ENCODE measurements around the gene LPP.

The LPP gene

DNA sequence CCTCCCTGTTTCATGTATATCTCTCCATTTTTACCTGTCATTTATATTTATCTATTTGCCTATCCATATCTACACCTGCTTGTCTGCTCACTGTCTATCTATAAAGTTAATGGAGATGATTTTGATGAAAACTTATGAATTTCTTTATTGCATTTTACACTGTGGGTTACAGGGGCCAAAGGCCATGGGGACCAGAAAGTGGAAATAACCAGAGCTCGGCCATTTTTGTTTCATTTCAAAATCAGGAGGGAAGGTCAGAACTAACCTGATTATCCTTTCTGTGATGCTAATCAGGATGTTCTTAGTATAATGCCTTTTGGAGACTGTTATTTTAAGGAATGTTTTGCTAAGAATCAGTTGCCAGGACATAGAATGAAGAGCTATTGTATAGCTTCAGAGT is 147.2 kb downstream of the LPP start:
- no peak for TF ChIP-seq POLR2AphosphoS5 (IDR thresholded peaks at IDR 0.05; ENCODE audit: low read depth, low read length)
- no peak for TF ChIP-seq POLR2A (IDR thresholded peaks at IDR 0.05; ENCODE audit: low read depth, low read length)
- no peak for TF ChIP-seq TAF1 (IDR thresholded peaks at IDR 0.05; ENCODE audit: borderline replicate concordance, low read depth, low read length)
- no peak for FAIRE-seq
- no peak for DNase-seq (ENCODE audit: insufficient read length)

DNA sequence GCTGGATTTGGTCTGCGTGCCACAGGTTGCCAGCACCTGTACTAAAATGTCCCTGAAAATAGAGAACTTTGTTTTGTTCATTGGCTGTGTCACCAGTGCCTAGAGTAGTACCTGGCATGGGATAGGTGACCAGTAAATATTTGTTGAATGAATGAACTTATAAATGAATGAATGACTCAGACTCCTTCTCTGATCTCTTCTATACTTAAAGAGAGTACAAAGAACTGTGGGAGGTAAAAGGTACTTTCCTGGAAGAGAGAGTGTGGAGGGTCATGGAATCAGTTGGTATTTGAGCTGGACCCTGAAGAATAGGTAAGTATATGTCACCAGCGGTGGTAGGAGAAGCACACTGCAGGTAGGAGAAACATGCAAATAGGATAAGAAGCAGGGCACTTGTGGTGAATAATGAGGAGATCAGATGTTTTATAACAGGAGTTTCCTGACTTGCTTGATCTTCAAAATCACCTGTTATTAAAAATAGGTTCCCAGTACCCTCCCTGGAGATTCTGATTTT is 149.4 kb downstream of the LPP start:
- no peak for TF ChIP-seq TAF1 (IDR thresholded peaks at IDR 0.05; ENCODE audit: borderline replicate concordance, low read depth, low read length)
- no peak for TF ChIP-seq POLR2AphosphoS5 (IDR thresholded peaks at IDR 0.05; ENCODE audit: low read depth, low read length)
- TF ChIP-seq POLR2A (IDR thresholded peaks at IDR 0.05; ENCODE audit: low read depth, low read length): no peak
- DNase-seq (ENCODE audit: insufficient read length) (no peak), FAIRE-seq (no peak)

DNA sequence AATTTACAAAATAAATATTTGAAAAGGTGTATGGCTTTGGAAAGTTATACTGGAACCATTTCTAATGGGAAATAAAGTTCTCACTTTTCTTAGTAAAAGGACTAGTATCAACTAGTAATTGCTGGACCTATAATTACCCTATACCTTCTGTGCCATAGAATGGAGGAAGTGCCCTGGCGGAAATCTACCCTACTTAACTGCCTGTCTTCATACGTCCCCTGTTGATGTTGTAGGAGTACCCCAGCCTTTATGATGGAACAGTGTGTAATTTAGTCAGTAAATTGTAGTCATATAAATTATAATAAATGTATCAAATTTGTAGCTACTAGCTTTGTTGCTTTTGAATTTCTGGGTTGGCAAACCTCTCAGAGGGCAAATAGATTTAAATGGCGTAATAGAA is 149.9 kb downstream of the LPP start:
- no peak for TF ChIP-seq TAF1 (IDR thresholded peaks at IDR 0.05; ENCODE audit: borderline replicate concordance, low read depth, low read length)
- TF ChIP-seq POLR2A (IDR thresholded peaks at IDR 0.05; ENCODE audit: low read depth, low read length): no peak
- no peak for TF ChIP-seq POLR2AphosphoS5 (IDR thresholded peaks at IDR 0.05; ENCODE audit: low read depth, low read length)
- FAIRE-seq (no peak), DNase-seq (ENCODE audit: insufficient read length) (no peak)

DNA sequence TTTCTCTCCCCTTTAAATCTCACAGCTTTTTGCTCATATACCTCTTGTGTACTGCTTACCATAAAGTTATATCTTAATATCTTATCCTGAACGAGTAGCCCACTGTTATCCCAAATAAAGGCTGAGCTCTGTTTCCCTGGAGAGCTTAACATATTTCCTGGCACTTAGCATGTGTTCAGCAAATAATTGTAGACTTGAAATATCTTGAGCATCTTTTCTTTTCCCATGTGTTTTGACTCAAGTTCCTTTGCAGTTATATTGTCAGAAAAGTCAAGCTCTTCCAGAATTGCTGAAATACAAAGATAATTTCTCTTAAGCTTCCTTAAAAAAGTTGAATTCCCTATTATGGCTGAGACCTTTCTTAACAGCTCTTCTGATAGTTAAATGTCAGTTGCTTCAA is 150.5 kb downstream of the LPP start:
- DNase-seq (ENCODE audit: insufficient read length): no peak
- no peak for FAIRE-seq
- TF ChIP-seq TAF1 (IDR thresholded peaks at IDR 0.05; ENCODE audit: borderline replicate concordance, low read depth, low read length) (no peak), POLR2AphosphoS5 (IDR thresholded peaks at IDR 0.05; ENCODE audit: low read depth, low read length) (no peak), POLR2A (IDR thresholded peaks at IDR 0.05; ENCODE audit: low read depth, low read length) (no peak)

DNA sequence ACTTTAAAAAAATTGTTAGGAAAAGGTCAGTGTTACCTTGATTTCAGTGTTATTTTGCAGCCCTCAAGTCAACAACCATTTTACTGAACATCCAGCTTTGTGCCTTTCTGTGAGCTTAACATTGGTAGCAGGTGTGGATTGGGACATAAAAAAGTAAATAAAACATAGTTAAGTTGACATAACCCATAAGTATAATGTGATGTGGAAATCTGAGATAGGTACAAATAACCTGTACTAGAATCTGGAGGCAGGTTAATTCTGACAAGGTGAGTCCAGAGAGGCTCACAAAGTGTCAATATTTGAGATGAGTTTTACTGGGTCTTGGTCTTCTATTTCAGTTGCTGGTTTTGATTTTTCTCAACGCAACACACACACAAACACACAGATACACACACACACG is 151.3 kb downstream of the LPP start:
- DNase-seq (ENCODE audit: insufficient read length): no peak
- no peak for FAIRE-seq
- TF ChIP-seq POLR2A (IDR thresholded peaks at IDR 0.05; ENCODE audit: low read depth, low read length): no peak
- TF ChIP-seq POLR2AphosphoS5 (IDR thresholded peaks at IDR 0.05; ENCODE audit: low read depth, low read length): no peak
- no peak for TF ChIP-seq TAF1 (IDR thresholded peaks at IDR 0.05; ENCODE audit: borderline replicate concordance, low read depth, low read length)

DNA sequence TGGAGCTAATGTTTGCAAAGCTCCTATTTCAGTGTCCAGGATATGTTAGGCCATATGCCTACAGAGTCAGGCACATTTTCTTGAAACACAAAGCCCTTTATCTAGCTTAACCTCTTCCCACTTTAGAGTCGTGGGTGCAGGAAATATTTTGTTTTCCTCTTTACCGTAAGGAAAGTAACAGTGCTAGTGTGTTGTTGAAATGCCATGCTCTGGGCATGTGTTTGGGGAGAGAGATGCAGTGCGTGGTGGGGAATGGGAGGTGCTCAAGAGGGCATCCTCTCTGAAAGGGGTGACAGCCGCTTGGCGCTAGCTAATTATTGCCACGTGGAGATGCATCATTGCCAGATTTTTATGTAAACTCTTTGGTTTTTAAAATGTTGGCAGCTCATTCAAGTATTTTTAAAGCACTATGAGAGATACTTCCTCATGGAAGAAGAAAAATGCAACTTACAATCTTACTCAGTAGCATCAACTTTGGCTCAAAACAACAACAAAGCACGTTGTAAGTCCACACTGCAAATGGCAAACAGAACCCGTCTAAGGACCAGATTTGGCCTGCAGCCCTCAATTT is 152.6 kb downstream of the LPP start:
- no peak for DNase-seq (ENCODE audit: insufficient read length)
- no peak for FAIRE-seq
- no peak for TF ChIP-seq TAF1 (IDR thresholded peaks at IDR 0.05; ENCODE audit: borderline replicate concordance, low read depth, low read length)
- TF ChIP-seq POLR2AphosphoS5 (IDR thresholded peaks at IDR 0.05; ENCODE audit: low read depth, low read length): no peak
- TF ChIP-seq POLR2A (IDR thresholded peaks at IDR 0.05; ENCODE audit: low read depth, low read length): no peak

DNA sequence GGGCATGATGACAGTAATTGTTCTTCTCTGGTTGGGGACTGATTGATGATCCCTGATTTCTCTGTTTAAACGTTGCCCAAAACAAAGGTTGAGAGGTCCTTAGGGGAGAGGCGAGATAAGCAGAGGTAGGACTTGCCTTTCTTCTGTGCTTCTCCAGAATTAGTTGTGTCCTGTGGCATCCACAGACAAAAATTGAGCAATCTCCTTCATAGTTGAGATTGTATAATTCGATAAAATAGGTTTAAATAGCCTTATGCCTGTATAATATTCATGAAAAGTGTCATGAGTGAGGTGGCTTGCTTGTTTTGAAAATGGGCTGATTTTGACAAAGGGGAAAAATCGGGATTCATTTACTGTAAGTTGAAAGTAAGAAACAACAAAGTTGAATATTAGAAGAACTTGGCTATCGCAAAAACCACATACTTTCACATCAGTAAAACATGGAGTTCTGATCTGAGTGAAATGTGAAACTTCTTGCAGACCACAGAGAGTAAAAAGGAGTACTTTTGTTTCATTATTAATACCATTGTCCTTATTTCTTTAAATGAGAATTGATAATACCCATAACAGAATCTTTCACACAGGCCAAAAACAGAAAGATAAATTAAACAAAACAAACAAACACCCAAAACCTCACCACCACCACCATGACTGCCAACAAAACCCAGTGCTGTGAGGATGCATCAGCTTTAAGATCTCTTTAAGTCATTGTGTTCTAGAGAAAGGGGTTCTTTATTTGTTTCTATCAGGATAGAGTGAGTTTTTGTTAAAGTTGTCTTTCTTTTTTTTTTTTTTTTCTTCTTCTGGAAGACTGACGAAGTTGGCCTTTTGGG is 155.7 kb downstream of the LPP start:
- no peak for TF ChIP-seq POLR2AphosphoS5 (IDR thresholded peaks at IDR 0.05; ENCODE audit: low read depth, low read length)
- TF ChIP-seq TAF1 (IDR thresholded peaks at IDR 0.05; ENCODE audit: borderline replicate concordance, low read depth, low read length): no peak
- TF ChIP-seq POLR2A (IDR thresholded peaks at IDR 0.05; ENCODE audit: low read depth, low read length): no peak
- peak; percentile 67 for FAIRE-seq
- DNase-seq (ENCODE audit: insufficient read length): no peak

DNA sequence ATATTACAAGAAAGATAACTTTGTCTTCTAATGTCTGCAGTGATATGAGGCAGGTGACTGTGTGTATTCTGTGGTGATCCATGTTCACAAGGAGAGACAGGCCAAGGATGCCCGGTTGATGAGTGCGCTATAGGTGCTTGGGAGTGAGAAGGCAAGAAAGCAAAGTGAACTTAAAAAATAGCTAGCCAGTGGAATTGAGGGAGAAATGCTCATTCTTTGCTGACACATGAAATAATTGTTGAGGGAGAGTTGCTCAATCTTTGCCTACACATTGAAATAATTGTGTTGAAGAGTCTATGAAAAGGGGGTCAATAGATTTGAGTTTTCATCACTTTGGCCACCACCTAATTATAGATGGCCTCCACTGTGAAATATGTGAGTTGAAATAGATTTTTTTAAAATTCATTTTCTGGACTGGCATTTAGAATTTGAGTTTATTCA is 156.3 kb downstream of the LPP start:
- no peak for FAIRE-seq
- DNase-seq (ENCODE audit: insufficient read length): no peak

DNA sequence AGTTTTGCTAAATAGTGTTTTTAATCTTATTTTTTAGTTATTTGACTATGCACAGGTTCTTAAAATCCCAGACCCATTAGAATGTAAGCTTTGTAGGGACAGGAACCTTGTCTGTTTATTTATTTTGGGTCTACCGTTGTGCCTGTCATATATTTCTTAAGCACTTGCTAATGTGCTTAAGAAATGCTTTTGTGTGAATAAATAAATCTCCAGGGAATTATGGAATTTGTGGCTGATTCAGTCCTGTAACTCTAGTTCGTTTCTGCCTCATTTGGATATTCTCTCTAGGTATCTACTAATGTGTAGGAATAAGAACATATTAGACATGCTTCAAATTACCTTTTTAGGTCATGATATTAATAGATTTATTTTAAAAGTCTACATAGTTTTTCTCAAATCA is 161.6 kb downstream of the LPP start:
- no peak for FAIRE-seq
- no peak for TF ChIP-seq POLR2A (IDR thresholded peaks at IDR 0.05; ENCODE audit: low read depth, low read length)
- no peak for TF ChIP-seq TAF1 (IDR thresholded peaks at IDR 0.05; ENCODE audit: borderline replicate concordance, low read depth, low read length)
- TF ChIP-seq POLR2AphosphoS5 (IDR thresholded peaks at IDR 0.05; ENCODE audit: low read depth, low read length): no peak
- DNase-seq (ENCODE audit: insufficient read length): no peak

More for the DNA sequence above, 156.3 kb downstream of the LPP start:
- TF ChIP-seq TAF1 (IDR thresholded peaks at IDR 0.05; ENCODE audit: borderline replicate concordance, low read depth, low read length) (no peak), POLR2AphosphoS5 (IDR thresholded peaks at IDR 0.05; ENCODE audit: low read depth, low read length) (no peak), POLR2A (IDR thresholded peaks at IDR 0.05; ENCODE audit: low read depth, low read length) (no peak)

DNA sequence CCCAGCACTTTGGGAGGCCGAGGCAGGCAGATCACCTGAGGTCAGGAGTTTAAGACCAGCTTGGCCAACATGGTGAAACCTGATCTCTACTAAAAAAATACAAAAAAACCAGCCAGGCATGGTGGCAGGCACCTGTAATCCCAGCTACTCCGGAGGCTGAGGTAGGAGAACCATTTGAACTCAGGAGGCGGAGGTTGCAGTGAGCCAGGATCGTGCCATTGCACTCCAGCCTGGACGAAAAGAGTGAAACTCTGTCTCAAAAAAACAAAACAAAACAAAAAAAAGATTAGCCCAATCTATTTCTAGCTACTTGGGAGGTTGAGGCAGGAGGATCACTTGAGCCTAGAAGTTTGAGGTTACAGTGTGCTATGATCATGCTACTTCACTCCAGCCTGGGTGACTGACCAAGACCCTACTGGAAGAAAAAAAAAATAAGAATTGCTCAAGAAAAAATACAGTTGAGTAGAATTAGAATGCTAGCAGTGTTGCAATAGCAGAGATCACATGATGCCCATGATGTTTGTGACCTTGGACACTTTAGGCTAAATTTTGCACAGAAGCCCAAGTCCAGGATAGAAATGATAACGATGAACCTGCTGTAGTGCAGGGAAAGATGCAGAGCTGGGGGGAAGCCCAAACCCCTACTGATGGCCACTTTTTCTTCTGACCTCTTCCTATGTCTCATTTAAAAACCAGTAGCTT is 162.2 kb downstream of the LPP start:
- FAIRE-seq: no peak
- no peak for TF ChIP-seq POLR2AphosphoS5 (IDR thresholded peaks at IDR 0.05; ENCODE audit: low read depth, low read length)
- no peak for TF ChIP-seq POLR2A (IDR thresholded peaks at IDR 0.05; ENCODE audit: low read depth, low read length)
- TF ChIP-seq TAF1 (IDR thresholded peaks at IDR 0.05; ENCODE audit: borderline replicate concordance, low read depth, low read length): no peak
- DNase-seq (ENCODE audit: insufficient read length): no peak

DNA sequence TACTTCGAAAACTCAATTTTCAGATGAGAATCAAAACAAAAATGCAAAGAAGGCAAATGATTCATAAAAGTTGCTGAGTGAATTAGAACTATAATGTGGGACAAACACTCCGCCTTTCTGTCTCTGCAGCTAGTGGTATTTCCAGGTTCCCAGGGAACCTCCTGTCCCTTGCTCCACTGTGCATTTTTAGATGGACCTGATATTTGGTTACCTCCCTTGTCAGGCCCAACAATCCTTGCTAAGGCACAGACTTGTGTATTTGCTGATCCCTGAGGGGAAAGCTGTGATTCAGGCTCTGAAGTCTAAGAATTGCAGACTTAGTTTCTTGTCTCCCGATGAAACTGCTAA is 162.7 kb downstream of the LPP start:
- FAIRE-seq: no peak
- DNase-seq (ENCODE audit: insufficient read length): no peak
- TF ChIP-seq TAF1 (IDR thresholded peaks at IDR 0.05; ENCODE audit: borderline replicate concordance, low read depth, low read length) (no peak), POLR2AphosphoS5 (IDR thresholded peaks at IDR 0.05; ENCODE audit: low read depth, low read length) (no peak), POLR2A (IDR thresholded peaks at IDR 0.05; ENCODE audit: low read depth, low read length) (no peak)
